ENCODE measurements around the gene CTIF. TPM values are rescaled to one million over a fixed set of nuclear protein-coding genes. Genes with fewer than 3 reads are reported as not detected.

Gene CTIF
- polyA plus RNA-seq, result 50.2 and 97.9 TPM in 2 replicates
- 115 and 121 TPM in 2 replicates for polyA minus RNA-seq

GRCh38 chr18:48538531-48539405 is at the start of gene CTIF:
TSS of gene CTIF (plus strand) at chr18:48539031. CDS start at chr18:48619566, 80,535 bp downstream.
- Histone ChIP-seq H3K36me3 (ENCODE audit: insufficient read depth, low read length) (no peaks in the 10 kb centered on the region), H3K9me3 (ENCODE audit: low read length) (no peaks in the 10 kb centered on the region), H3K79me2 (replicated peaks; ENCODE audit: insufficient read depth, low read length) (peaks cover 33% of the 10 kb centered on the region), H2AFZ (ENCODE audit: low read depth, low read length) (peak within 1 kb of the TSS; percentile 100), H3K9me2 (ENCODE audit: insufficient read depth, low read length) (no peaks in the 10 kb centered on the region), H3F3A (ENCODE audit: insufficient read depth, low read length, poor library complexity, severe bottlenecking) (no peaks in the 10 kb centered on the region), H4K20me1 (ENCODE audit: insufficient read depth) (peaks cover 9% of the 10 kb centered on the region), H3K4me2 (ENCODE audit: low read length) (peak within 1 kb of the TSS; percentile 72), H3K9ac (ENCODE audit: low read length) (peak within 1 kb of the TSS; percentile 98), H3K4me3 (ENCODE audit: low read length) (peak within 1 kb of the TSS; percentile 99), H3K27me3 (ENCODE audit: insufficient read depth, low read depth, low read length) (no peaks in the 10 kb centered on the region), H3K27ac (ENCODE audit: low read length) (peak within 1 kb of the TSS; percentile 99)
- TF ChIP-seq MXI1 (conservative IDR thresholded peaks at IDR 0.05; ENCODE audit: poor library complexity, severe bottlenecking) (peak; percentile 27), EZH2 (IDR thresholded peaks at IDR 0.05; ENCODE audit: borderline replicate concordance, insufficient read depth, low read length, poor library complexity, severe bottlenecking) (no peak), CTCF (IDR thresholded peaks at IDR 0.05; ENCODE audit: poor library complexity, severe bottlenecking) (peak; percentile 22), EP300 (conservative IDR thresholded peaks at IDR 0.05; ENCODE audit: poor library complexity, severe bottlenecking) (peak; percentile 39), REST (IDR thresholded peaks at IDR 0.05; ENCODE audit: borderline replicate concordance) (peak; percentile 94), TAF1 (IDR thresholded peaks at IDR 0.05; ENCODE audit: low read depth) (peak; percentile 98), RAD21 (conservative IDR thresholded peaks at IDR 0.05) (no peak), POLR2AphosphoS5 (IDR thresholded peaks at IDR 0.05) (peak; percentile 79)

GRCh38 chr18:48490641-48491293 is 48.1 kb upstream of the CTIF start:
- Histone ChIP-seq H3K79me2 (replicated peaks; ENCODE audit: insufficient read depth, low read length) (no peaks in the 10 kb centered on the region), H3K4me2 (ENCODE audit: low read length) (no peak overlapping the region), H3K9ac (ENCODE audit: low read length) (no peak overlapping the region), H3K27me3 (ENCODE audit: insufficient read depth, low read depth, low read length) (no peaks in the 10 kb centered on the region), H3K9me3 (ENCODE audit: low read length) (peaks cover 5% of the 10 kb centered on the region), H3F3A (ENCODE audit: insufficient read depth, low read length, poor library complexity, severe bottlenecking) (no peaks in the 10 kb centered on the region), H3K4me3 (ENCODE audit: low read length) (no peak overlapping the region), H3K27ac (ENCODE audit: low read length) (no peak overlapping the region), H2AFZ (ENCODE audit: low read depth, low read length) (no peak overlapping the region), H3K9me2 (ENCODE audit: insufficient read depth, low read length) (no peaks in the 10 kb centered on the region), H3K36me3 (ENCODE audit: insufficient read depth, low read length) (no peaks in the 10 kb centered on the region), H4K20me1 (ENCODE audit: insufficient read depth) (no peaks in the 10 kb centered on the region)
- no peak for TF ChIP-seq TAF1 (IDR thresholded peaks at IDR 0.05; ENCODE audit: low read depth)

Measured in neural cell (in vitro differentiated cells).